NCI-H146 (cell line): ENCODE results near the gene ME1.
"Not testable (repeated sequence)": the region's sequence is repeated elsewhere in the genome, so short reads cannot be mapped to it uniquely, and the experiment has no call there.

Source experiments
- DNase-seq: peaks from one replicate; lab custom pipeline; 2025; lab: John Stamatoyannopoulos, UW

Gene ME1

DNA sequence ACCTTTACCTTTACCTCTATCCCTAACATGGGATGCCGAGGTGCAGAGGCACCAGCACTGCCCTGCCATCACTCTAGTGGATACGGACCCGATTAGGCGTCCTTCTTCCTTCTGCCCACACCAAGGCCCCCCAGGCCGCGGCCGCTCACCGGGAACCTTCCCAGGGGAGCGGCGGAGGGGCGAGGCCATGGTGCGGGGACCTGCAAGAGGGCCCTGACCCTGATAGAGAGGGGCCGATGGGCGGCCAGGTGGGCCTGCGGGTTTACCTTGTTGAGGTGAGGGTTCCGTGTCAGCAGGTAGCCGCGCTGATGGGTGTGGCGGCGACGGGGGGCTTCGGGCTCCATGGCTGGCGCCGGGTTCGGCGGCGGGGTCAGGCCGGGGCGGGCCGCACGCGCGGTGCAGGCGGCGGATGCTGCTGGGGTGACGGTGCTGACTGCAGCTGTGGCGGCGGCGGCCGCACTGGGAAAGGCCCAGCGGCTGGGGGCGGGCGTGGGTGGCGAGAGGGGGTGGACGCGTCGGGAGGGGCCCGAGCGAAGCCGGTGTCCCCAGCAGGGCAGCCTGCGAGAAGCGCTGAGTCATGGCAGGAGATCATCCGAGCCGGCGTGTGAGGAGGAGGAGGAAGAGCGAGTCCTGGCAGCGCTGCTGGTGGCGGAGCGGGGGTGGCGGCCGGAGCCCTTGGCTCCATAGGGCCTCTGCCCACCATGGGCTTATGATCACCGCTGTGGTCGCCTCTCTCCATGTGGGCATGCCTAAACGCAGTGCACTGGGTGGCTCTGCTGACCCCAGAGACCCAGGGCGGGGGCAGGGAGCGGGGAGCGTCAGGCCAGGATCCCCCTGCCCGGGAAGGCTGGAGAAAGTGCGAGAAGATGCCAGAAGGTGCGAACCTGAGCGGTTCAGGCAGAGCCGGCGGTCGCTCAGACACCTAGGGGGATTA is at the start of gene ME1:
Gene ME1 (minus strand): TSS at position 441 of the 934 bp plus-strand sequence. CDS start 97 bp downstream, at position 344.
- DNase-seq: peak; percentile 67

DNA sequence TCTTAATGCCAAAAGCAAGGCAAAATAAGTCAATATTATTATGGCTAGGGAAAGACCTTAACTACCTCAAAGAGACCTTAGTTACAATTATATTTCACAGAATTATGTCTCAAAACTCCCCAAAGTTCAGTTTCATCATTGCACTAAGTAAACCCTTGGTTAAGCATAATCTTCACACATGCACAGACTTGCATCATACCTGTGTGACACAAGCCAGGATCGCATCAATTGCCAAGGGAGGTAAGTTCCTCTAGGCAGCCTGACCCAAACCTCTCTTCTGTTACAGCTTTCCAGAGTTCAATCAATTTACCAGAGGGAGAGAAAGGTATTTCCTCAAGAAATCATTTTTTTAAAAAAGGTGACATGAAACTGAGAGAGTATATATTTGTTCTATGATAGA is 49.6 kb upstream of the ME1 start:
- no peak for DNase-seq

DNA sequence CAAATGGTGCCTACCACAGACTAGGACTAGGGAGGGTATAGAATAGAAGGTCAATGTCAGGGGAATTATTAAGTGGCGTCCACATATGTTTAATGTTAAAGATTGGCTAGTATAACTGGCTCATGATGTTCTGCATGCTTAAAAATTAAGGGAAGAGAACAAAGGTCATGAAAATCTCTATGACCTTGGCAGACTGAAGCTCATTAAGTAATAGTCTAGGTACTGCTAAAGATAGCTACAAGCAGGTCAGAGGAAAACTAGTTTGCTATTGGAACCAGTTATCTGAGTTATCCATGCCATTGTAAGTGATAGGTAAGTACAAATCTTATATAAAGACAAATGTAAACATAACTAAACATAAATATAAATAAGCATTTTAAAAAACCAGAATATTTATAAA is 48.5 kb upstream of the ME1 start:
- no peak for DNase-seq

DNA sequence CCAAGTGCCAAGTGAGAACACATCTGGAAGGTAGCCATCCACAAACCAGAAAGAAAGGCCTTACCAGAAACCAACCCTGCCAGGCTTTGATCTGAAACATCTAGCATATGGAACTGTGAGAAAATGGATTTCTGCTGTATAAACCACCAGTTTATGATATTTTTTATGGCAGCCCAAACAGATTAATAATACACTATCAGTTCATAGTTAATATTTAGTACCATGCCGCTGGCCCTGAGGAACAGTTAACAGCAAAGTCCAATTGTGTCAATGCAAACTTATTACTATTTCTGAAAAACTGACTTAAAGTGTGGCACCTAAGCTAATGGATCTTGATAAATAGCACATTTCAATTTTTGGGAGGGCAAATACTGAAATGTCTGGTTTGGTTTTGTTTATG is 46.1 kb upstream of the ME1 start:
- no peak for DNase-seq

DNA sequence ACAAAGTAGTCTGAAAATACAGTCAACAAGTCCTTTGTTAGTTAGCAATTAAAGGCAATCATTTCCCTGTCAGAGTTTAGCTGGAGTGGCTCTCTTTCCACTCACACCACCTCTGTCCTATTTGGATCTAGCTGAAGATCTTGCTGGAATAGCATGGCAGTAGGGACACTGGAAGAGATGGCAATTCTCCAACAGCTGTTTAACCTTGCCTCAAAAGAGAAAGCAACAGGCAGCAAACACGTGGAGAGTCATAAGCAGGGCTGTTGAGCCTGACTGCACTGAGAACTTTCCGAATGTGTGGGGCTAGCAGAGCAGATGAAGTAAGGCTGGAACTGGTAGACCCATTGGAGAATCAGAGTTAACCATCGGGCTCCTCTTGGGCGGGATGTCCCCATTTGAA is 43.5 kb upstream of the ME1 start:
- DNase-seq: peak; percentile 21

DNA sequence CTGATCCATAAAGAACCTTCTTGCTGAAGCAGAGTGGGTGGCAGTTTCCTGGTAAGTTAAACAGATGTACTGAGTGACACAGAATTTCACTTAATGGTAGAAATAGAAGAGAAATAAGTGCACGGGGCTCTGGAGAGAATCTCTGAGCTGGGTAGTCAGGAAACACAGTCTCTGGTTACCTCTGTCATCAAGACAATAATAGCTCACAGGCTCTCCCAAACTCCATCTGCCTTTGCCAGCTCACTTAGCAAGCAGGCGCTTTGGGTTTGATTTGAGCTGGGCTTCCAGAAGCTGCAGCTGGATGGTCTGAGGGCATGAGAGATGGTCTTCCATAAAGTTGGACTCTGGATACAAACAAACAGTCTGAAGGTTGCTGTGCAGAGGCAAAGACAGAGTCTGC is 41.9 kb upstream of the ME1 start:
- no peak for DNase-seq

DNA sequence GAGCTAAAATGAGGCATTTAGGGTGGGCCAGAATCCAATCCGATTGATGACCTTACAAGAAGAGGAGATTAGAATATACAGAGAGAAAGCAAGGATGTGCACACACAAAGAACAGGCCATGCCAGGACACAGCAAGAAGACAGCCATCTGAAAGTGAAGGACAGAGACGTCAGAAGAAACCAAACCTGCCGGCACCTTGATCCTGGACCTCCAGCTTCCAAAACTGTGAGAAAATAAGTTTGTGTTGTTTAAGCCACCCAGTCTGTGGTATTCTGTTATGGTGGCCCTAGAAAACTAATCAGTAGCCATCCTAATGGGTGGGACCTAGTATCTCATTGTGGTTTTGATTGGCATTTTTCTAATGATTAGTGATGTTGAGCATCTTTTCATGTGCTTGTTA is 39.7 kb upstream of the ME1 start:
- DNase-seq: no peak

DNA sequence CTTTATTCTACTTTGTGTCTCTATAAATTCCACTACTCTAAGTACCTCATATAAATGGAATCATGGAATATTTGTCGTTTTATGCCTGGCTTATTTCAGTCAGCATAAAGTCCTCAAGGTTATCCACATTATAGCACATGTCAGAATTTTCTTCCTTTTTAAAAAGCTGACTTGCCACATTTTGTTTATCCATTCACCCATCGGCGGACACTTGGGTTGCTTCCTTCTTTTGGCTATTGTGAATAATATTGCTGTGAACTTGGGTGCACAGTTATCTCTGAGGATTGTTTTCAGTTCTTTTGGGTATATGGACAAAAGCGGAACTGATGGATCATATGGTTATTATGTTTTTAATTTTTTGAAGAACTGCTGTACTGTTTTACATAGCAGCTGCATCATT is 39.1 kb upstream of the ME1 start:
- no peak for DNase-seq

DNA sequence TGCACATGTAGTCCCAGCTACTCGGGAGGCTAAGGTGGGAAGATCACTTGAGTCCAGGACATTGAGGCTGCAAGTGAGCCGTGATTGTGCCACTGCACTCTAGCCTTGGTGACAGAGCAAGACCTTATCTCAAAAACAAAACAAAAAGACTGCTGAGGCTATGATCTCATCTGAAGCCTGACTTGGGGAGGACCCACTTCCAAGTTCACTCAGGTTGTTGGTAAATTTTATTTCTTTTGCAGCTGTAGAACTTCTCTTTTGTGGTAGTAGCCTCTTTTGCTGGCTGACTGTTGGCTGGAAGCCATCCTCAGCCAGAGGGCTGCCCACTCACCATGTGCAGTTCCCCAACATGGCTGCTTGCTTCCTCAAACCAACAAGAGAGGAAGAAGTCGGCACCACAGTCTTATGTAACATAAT is 36.8 kb upstream of the ME1 start:
- DNase-seq: no peak

DNA sequence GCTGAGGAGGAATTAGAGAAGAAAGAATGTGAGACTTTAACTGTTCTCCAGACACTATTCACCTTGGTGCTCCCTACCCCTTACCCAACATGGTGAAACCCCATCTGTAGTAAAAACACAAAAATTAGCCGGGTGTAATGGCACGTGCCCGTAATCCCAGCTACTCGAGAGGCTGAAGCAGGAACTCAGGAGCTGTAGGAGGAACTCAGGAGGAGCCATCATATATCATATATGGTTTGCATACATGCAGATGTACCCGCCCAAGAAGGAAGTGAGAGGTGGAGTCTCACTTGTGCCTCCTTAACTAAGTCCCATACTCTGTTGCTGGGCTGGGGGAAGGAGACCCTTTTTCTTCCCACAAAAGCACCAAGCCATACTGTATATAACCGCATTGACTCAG is 35.5 kb upstream of the ME1 start:
- DNase-seq: no peak

DNA sequence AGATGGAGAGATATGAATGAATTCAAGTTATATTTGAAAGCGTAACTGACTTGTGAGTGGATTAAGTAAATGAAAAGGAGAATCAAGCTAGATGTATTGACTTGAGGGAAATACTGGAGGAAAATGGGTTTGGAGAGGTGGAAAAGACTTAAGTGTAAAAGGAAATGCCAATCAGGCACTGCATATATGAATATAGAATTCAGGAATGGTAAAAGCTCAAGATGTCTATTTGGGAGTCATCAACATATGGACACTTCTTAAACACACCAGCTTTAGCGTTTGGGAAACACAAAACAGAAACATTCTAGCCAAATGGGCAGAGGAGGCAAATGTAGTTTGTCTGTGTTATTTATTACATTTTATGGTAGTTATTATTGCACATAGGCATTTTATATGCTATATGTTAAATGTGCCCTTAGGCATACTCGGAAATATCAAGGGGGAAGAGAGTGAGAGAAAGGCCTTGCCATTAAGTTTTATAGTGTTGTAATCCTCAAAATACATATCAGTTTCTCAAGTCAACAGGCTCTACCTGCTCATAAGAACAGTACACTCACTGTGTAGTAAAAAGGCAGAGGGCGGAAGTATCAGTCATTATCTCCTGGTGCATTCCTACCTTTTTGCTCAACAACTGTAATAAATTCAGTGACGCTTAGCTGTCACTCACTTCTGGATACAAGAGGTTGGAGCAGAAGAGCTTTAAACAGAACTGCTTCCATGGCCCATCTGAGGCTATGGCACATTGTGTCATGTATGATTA is 33.7 kb upstream of the ME1 start:
- no peak for DNase-seq

DNA sequence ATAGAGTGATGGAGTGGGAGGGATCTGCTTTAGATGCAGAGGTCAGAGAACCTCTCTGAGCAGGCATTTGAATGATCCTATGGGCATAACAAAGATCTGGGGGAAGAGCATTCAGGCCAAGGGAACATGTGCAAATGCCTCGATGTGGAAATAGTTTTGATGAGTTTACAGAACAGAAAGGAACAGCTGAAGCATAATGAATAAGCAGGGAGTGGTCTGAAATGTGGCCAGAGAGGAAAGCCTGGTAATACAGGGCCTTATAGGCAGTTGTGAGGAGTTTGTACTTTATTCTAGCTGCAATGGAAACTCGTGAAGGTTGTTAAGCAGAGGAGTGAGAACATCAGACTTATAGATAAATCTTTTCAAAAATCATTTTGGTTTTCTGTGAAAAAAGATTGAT is 33.0 kb upstream of the ME1 start:
- DNase-seq: no peak

DNA sequence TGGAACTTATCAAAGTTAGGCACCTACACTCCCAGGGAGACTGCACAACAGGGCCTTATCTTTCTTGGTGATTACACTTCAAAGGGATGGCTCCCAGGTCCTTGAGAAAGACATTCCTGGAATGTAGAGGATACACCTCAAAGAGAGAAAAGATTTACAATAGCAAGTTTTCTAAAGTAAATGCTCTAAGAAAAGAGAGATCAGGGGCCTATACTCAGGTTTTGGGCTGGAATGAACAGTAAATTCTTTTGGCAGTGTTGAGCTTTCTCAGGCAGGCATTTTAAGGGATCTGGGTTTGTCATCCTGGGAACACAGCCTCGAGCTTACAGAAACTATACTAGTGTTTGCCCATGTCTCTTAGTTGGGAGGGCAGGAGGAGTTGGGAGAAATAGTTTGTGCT is 31.7 kb upstream of the ME1 start:
- no peak for DNase-seq

DNA sequence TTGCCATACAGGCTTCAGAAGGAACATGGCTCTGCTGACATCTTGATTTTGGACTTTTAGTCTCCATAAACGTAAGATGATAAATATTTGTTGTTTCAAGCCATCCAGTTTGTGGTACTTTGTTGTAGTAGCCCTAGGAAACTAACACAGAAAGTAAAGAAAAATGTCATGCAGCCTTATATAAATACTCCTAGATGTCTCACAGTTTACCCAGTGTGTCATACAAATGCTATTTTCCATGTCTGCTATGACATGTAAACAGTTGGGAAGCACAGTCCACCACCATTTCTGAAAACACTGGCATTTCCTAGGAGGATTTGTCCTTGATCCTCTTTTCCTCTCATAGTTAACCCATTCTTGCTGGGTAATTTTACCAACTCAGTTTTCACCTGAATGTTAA is 30.6 kb upstream of the ME1 start:
- no peak for DNase-seq

DNA sequence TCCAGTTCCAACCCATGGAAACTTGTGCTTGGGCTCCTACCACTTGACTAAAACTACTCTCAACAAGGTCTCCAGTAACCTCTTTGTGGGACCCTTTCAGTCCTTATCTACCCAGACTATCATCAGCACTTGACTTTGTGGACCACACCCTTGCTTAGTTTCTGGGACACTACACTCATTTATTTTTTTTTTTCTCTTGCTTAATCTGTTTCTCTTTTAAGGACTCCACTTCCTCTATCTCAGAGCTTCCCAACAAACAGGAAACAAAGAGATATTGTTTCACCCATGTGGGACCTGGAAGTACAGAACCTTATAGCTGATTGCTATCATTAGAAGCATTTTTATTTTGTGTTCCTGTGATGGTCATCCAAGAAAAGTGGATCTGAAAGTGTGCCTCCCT is 28.8 kb upstream of the ME1 start:
- no peak for DNase-seq

DNA sequence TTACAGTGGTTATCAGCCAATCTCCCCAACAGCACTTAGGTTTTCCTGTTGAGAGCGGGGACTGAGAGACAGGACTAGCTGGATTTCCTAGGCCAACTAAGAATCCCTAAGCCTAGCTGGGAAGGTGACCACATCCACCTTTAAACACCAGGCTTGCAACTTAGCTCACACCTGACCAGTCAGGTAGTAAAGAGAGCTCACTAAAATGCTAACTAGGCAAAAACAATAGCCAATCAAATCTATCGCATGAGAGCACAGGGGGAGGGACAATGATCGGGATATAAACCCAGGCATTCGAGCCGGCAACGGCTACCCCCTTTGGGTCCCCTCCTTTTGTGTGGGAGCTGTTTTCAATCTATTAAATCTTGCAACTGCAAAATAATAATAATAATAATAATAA is 19.2 kb upstream of the ME1 start:
- not testable (repeated sequence) for DNase-seq

DNA sequence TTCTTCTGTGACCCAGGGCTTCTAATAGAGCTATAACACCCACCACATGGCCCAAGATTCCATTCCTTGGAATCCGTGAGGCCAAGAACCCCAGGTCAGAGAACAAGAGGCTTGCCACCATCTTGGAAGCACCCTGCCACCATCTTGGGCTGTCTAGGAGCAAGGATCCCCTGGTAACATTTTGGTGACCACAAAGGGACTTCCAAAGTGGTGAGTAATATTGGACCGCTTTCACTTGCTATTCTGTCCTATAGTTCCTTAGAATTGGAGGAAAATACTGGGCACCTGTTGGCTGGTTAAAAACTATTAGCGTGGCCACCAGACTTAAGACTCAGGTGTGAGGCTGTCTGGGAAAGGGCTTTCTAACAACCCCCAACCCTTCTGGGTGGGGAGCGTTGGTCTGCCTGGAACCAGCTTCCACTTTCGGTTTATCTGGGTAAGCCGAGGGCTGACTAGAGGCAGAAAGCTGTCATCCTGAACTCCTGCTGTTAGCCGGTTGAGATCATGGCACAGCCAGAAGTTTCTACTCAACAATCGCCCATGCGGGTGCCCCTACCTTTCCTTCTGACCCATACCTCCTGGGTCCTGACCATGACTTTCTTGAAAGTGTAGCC is 13.3 kb upstream of the ME1 start:
- DNase-seq: not testable (repeated sequence)

DNA sequence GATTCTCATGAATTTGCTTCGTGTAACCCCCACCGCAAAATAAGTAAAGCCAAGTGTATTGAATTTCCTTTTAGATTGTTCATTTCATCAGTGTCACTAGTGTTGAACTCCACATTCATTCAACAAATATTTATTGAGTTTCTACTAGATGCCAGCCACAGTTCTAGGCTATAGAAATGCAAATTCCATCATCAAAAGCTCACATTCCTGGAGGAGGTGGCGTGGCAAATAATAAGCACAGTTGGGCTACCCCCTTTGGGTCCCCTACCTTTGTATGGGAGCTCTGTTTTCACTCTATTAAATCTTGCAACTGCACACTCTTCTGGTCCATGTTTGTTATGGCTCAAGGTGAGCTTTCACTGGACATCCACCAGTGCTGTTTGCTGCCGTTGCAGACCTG is 12.7 kb upstream of the ME1 start:
- DNase-seq: no peak

DNA sequence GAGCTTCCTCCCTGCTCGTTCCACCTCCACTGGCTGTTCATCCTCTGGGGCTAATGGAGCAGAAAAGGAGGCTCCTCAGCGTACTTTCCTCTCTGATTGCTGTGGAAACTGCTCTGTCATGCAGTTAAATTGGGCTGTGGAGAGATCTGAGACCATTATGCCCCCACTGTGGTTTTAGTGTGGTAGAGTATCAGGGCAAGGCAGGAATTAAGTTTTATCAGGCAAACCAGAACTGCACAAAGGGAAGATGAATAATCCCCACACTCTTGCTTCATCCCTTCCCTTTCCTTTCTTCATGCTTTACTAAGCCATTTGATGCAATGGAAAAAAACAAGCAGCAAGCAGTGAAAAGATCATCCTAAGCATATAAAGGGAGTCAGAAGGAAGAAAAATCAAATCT is 11.9 kb upstream of the ME1 start:
- DNase-seq: no peak

DNA sequence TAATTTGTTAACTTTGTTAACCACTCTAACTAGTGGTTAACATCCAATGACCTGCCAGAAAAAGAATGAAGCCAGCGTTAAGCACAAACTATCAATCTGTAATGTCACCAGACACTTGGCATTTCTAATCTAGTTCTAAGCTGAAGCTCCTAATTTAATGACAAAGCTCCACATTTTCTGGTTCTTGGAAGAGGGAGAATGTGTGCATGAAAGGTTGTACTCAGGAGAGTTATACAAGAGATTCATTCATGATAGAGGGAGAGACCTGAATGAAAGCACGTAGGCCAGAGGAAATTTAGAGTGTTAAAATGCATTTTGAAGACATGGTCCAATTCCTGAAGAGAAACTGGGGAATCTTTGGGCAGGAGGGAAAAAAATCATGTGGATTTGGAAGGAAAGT is 8.3 kb upstream of the ME1 start:
- DNase-seq: no peak

DNA sequence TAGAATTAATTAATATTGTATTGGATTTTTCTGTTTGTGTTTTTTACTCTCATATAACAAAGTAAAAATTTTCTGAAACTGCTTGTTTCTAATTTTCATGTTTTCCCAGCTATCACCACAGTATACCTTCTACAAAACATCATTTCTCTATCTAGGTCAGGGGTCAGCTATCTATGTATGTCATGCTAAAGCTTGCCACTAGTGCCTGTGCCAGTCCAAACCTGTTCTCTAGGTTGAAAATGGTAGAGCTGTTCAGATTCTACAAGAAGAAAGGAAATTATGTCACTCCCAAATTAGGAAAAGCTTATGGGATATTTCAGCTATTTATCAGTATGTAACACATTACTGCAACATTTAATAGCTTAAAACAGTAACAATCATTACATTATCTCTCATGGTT is 5.8 kb upstream of the ME1 start:
- no peak for DNase-seq

DNA sequence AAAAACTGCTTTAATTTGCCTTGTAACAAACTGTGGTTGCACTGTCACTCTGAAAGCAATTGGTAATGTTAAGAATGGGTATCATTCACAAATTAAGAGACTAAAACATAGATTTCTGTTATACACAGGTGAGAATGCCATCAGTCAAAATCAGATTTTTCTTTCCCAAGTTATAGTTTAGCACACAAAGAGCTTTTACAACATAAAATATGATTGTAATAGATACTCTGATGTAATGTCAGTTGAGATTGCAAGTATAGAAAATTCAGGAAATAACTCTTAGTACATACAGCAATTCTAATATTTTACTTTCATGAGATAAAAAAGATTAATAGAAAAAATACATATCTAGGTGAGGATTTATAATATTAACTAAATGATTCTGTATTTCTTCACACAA is 2.3 kb upstream of the ME1 start:
- DNase-seq: no peak

DNA sequence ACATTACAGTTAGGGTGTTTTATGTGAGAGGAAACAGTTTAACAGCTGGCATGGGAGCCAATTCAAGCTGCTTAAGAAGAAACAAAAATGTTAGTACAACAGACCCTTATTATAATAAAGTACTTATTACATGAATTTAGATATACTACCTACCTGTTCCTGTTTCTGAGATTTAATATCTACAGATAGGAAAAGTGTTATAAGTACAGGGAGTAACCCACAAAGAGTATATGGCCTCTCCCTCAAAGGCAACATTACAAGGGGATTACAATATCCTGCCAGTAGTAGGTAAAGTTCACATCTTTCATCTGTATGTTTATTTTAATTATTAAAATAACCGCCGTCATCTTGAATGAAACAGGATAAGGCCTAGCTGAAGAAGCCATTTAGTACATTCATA is 1.8 kb upstream of the ME1 start:
- no peak for DNase-seq
